D721Med (cell line): ENCODE results near the gene SIAH2.

ENCODE experiments used
- DNase-seq: peaks from one replicate; pipeline ENCODE4 v3.0.0; 2011; ENCODE audit warnings: low spot score; ENCODE audit not compliant: insufficient read length
- FAIRE-seq: peaks from 2 replicates; lab custom pipeline; 2011; peaks lifted over from hg19 to GRCh38; lab: Jason Lieb, UNC
- CTCF ChIP-seq: IDR thresholded peaks from 2 replicates; pipeline ENCODE4 v1.5.1; 2012; ENCODE audit warnings: mild to moderate bottlenecking, control low read depth; ENCODE audit not compliant: insufficient read depth; ENCODE audit errors: missing control alignments

Gene SIAH2

GRCh38 chr3:150751781-150752263 is 11.1 kb downstream of the SIAH2 start:
- TF ChIP-seq CTCF = no peak
- DNase-seq (no peak), FAIRE-seq (no peak)

GRCh38 chr3:150749255-150749654 is 13.7 kb downstream of the SIAH2 start:
- no peak for DNase-seq
- TF ChIP-seq CTCF = no peak
- FAIRE-seq = no peak

- DNase-seq = no peak
- no peak for TF ChIP-seq CTCF
- FAIRE-seq = no peak
These were observed 14.3 kb downstream of the SIAH2 start for GRCh38 chr3:150748684-150749047.

GRCh38 chr3:150747886-150748683 is 14.9 kb downstream of the SIAH2 start:
- DNase-seq (no peak), FAIRE-seq (no peak)
- TF ChIP-seq CTCF = no peak

- TF ChIP-seq CTCF = no peak
- no peak for DNase-seq
- FAIRE-seq = no peak
These were observed 16.0 kb downstream of the SIAH2 start for GRCh38 chr3:150746791-150747590.

GRCh38 chr3:150745832-150746231 is 17.1 kb downstream of the SIAH2 start:
- FAIRE-seq = no peak
- no peak for TF ChIP-seq CTCF
- DNase-seq = no peak

GRCh38 chr3:150744919-150745211 is 18.1 kb downstream of the SIAH2 start:
- TF ChIP-seq CTCF = no peak
- DNase-seq (no peak), FAIRE-seq (no peak)
